ENCODE results near the gene NTNG2. TPM values are rescaled to one million over a fixed set of nuclear protein-coding genes. Genes with fewer than 3 reads are reported as not detected.

Gene NTNG2
- total and polyA plus RNA-seq, 9 of the 15 experiments (the other 6 are each of a cell fraction or from before 2014, with no cell fraction given) = 0.01 to 0.11 (median 0.09) TPM; not detected in 6

DNA sequence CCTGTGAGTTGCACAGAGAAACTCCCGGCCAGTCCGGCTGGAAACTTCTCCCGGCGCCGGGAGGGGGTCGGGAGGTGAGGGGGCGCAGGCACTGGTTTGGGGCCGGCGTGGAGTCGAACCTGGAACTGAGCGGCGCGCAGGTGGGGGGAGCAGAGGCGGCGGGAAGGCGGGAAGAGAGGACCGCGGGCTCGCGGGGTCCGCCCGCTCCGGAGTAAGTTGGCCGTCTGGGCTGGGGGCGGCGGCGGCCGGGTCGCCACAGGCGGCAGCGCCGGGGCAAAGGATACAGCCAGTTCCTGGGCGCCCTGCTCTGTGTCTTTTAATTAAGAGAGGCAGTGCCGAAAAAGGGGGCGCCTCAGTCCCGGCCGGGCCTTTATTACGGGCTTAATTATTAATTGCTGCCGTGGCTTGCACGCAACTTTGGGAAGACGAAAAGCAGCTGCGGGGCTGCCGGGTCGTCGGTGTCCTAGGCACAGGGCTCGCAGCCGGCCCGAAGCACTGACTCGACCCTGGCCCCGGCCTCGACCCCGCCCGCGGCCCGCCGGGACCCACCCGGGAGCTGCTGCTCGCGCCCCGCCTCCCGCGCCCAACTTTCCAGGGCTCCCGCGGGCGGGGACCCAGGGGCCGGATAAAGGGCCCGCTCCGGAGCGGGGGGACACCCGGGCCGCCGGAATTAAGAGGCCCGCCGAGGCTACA lies 1.1 kb downstream of the NTNG2 start:
- no peak for DNase-seq (ENCODE audit: extremely low read depth in 1 of 4, low spot score in 3 of 4)
- 15% methylated on average over 25 of the region's 74 CpGs for WGBS (ENCODE audit: insufficient coverage, low coverage, missing lambda C conversion rate)
- intact Hi-C loops (cut with micrococcal nuclease) = no loop called here
- TF ChIP-seq ZNF589 (CRISPR knock-in tag; IDR thresholded peaks at IDR 0.05; ENCODE audit: low read depth) (no peak), POLR2B (IDR thresholded peaks at IDR 0.05; ENCODE audit: low read depth, partially characterized antibody) (no peak), STAT5B (CRISPR knock-in tag; IDR thresholded peaks at IDR 0.05) (no peak), MCM7 (IDR thresholded peaks at IDR 0.05) (no peak), IRF9 (tag; IDR thresholded peaks at IDR 0.05) (no peak), PPARD (CRISPR knock-in tag; IDR thresholded peaks at IDR 0.05) (no peak), ZFP1 (CRISPR knock-in tag; IDR thresholded peaks at IDR 0.05) (no peak), ZBTB40 (IDR thresholded peaks at IDR 0.05) (no peak), ZBTB40 (CRISPR knock-in tag; IDR thresholded peaks at IDR 0.05) (no peak), ZNF121 (CRISPR knock-in tag; conservative IDR thresholded peaks at IDR 0.05) (no peak), IRF2 (CRISPR knock-in tag; IDR thresholded peaks at IDR 0.05) (no peak)
- TF ChIP-seq, protein P1, sequence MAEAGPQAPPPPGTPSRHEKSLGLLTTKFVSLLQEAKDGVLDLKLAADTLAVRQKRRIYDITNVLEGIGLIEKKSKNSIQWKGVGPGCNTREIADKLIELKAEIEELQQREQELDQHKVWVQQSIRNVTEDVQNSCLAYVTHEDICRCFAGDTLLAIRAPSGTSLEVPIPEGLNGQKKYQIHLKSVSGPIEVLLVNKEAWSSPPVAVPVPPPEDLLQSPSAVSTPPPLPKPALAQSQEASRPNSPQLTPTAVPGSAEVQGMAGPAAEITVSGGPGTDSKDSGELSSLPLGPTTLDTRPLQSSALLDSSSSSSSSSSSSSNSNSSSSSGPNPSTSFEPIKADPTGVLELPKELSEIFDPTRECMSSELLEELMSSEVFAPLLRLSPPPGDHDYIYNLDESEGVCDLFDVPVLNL (CRISPR knock-in tag; IDR thresholded peaks at IDR 0.05; ENCODE audit: low read depth) = no peak

More for the DNA sequence above, 1.1 kb downstream of the NTNG2 start:
- Histone ChIP-seq H3K9ac (ENCODE audit: insufficient read depth in 1 of 2, low read depth in 2 of 2, low read length in 2 of 2) (no peak overlapping the region), H3K79me2 (ENCODE audit: control insufficient read depth, insufficient read depth, low read length) (no peaks in the 10 kb centered on the region), H3K4me3 (no peak overlapping the region), H3K36me3 (ENCODE audit: control insufficient read depth, insufficient read depth, low read length) (no peaks in the 10 kb centered on the region), H3K9me1 (ENCODE audit: control insufficient read depth, insufficient read depth, low read length) (no peaks in the 10 kb centered on the region), H3K27me3 (ENCODE audit: control insufficient read depth in 2 of 2, insufficient read depth in 2 of 2, low read length in 2 of 2) (peaks cover 33 to 80% of the 10 kb centered on the region in 2 experiments), H3K27ac (ENCODE audit: extremely low read depth, low read depth, low read length) (no peak overlapping the region), H3K4me2 (ENCODE audit: insufficient read depth, low read length) (no peak overlapping the region), H2AFZ (ENCODE audit: low read depth, low read length) (no peak overlapping the region), H4K20me1 (replicated peaks; ENCODE audit: control insufficient read depth, insufficient read depth, low read length) (peaks cover 14% of the 10 kb centered on the region), H3K9me3 (replicated peaks; ENCODE audit: control insufficient read depth, insufficient read depth, low read depth, low read length) (no peaks in the 10 kb centered on the region), H3K4me1 (replicated peaks in 1 of 2; ENCODE audit: control insufficient read depth in 2 of 2, insufficient read depth in 2 of 2, low read length in 2 of 2) (peaks cover 0 to 32% of the 10 kb centered on the region in 2 experiments; a peak in 2 of 5 replicates)
- in situ Hi-C loops (cut with MboI) = no loop called here
- CTCF ChIA-PET (ENCODE audit: low intra/inter-chr PET ratio) = no interaction called here
- POLR2A ChIA-PET = interaction anchor here (0.6 to 0.9 kb wide), 2 partner anchors 14 to 22 kb away, joined by 3 read pairs; no protein-coding TSS in a partner anchor
- BruUV-seq (replicated peaks) = no TSS peak
- ATAC-seq (no peak), FAIRE-seq (no peak)
